Vagina (tissue), 2 donors: ENCODE data around the gene MPEG1.

ENCODE experiments used
- CTCF ChIP-seq, 3 experiments: fragments of 450-650 bp in 2 of 3; fragments of 200-600 bp in 1 of 3; sonication (generic) in 1 of 3; IDR thresholded peaks; one replicate each; pipeline ENCODE4 v1.5.1; 2017 to 2019; ENCODE audit warnings: antibody characterized with exemption in 3 of 3, mild to moderate bottlenecking in 2 of 3, moderate library complexity in 2 of 3
- POLR2A ChIP-seq, 2 donors: fragments of 450-650 bp; IDR thresholded peaks; one replicate each; pipeline ENCODE4 v1.6.1; 2017; ENCODE audit warnings: antibody characterized with exemption in 2 of 2, mild to moderate bottlenecking in 2 of 2, moderate library complexity in 2 of 2

GRCh38 chr11:59218893-59219292, 6.2 kb upstream of the MPEG1 start:
- no peak for TF ChIP-seq CTCF (IDR thresholded peaks at IDR 0.05)
- no peak for TF ChIP-seq POLR2A (IDR thresholded peaks at IDR 0.05)
